OCI-LY3 (cell line): ENCODE measurements around the gene RNGTT.

Source experiments
- EZH2phosphoT487 ChIP-seq: fragments of 200-600 bp; shearing (Covaris generic); IDR thresholded peaks from 2 replicates; pipeline ENCODE4 v1.6.1; 2018; ENCODE audit warnings: antibody characterized with exemption, mixed run types, low read depth
- TF ChIP-seq, protein P1 (sequence below): fragments of 200-600, 300-600 bp; sonication (generic); IDR thresholded peaks from 2 replicates; pipeline ENCODE4 v1.5.1; 2014; ENCODE audit warnings: antibody characterized with exemption, low read length, low read depth

DNA sequence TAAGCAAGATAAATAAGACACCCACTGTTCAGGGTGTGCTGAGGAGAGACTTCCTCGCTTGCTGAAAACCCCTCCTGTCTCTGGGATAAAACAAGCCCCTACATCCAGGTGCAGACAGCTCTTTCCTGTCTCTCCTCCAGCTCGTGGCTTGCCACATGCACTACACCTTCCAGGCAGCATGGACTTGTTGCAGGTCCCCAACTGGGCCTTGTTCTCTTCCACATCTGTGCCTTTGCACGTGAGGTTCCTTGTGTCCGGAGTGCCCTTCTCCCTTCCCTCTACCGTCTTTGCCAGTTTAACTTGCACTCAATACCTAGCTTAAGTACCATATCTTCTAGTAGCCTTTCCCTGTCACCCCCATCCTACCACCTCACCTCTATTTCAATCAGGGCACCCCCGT is 397.6 kb downstream of the RNGTT start:
- TF ChIP-seq, protein P1, sequence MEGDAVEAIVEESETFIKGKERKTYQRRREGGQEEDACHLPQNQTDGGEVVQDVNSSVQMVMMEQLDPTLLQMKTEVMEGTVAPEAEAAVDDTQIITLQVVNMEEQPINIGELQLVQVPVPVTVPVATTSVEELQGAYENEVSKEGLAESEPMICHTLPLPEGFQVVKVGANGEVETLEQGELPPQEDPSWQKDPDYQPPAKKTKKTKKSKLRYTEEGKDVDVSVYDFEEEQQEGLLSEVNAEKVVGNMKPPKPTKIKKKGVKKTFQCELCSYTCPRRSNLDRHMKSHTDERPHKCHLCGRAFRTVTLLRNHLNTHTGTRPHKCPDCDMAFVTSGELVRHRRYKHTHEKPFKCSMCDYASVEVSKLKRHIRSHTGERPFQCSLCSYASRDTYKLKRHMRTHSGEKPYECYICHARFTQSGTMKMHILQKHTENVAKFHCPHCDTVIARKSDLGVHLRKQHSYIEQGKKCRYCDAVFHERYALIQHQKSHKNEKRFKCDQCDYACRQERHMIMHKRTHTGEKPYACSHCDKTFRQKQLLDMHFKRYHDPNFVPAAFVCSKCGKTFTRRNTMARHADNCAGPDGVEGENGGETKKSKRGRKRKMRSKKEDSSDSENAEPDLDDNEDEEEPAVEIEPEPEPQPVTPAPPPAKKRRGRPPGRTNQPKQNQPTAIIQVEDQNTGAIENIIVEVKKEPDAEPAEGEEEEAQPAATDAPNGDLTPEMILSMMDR = no peak
- TF ChIP-seq EZH2phosphoT487 = no peak
